Measurements from ENCODE around the gene MAPKAP1. TPM values are rescaled to one million over a fixed set of nuclear protein-coding genes. Genes with fewer than 3 reads are reported as not detected.

MAPKAP1 gene
- total RNA-seq, 1 experiment from 2014 or later: 55.5 TPM

DNA sequence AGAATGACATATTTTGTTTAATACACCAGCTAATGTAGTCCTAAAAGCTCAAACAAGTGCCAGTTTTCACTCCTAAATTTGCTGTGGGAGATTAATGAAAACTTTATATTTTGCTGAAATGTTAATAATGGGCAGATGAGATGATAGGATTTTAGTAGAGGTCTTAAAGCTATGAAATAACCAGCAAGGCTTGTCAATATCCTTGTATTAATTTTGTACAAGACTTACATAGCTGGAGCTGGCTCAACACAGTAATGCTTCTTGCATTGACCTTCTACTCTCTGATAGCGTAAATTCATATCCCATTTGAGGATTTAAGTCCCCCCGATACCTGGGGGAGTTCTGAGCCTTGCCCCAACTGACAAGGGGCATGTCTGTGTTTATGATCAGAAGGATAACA lies 219.2 kb downstream of the MAPKAP1 start:
- BruUV-seq (replicated peaks): no TSS peak
- Mint-ChIP-seq H3K27ac (ENCODE audit: unreplicated experiment) (no peak overlapping the region), H3K4me1 (ENCODE audit: low read depth, unreplicated experiment) (peaks cover 4% of the 10 kb centered on the region), H3K9me3 (ENCODE audit: low read depth, unreplicated experiment) (no peaks in the 10 kb centered on the region), H3K36me3 (ENCODE audit: insufficient read depth, unreplicated experiment) (peaks cover 15% of the 10 kb centered on the region), H3K4me3 (ENCODE audit: low read depth, unreplicated experiment) (no peak overlapping the region), H3K27me3 (ENCODE audit: unreplicated experiment) (no peaks in the 10 kb centered on the region)
- TF ChIP-seq, protein P1, sequence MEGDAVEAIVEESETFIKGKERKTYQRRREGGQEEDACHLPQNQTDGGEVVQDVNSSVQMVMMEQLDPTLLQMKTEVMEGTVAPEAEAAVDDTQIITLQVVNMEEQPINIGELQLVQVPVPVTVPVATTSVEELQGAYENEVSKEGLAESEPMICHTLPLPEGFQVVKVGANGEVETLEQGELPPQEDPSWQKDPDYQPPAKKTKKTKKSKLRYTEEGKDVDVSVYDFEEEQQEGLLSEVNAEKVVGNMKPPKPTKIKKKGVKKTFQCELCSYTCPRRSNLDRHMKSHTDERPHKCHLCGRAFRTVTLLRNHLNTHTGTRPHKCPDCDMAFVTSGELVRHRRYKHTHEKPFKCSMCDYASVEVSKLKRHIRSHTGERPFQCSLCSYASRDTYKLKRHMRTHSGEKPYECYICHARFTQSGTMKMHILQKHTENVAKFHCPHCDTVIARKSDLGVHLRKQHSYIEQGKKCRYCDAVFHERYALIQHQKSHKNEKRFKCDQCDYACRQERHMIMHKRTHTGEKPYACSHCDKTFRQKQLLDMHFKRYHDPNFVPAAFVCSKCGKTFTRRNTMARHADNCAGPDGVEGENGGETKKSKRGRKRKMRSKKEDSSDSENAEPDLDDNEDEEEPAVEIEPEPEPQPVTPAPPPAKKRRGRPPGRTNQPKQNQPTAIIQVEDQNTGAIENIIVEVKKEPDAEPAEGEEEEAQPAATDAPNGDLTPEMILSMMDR (IDR thresholded peaks at IDR 0.05; ENCODE audit: unreplicated experiment): no peak
- CTCF ChIA-PET: interaction anchor here (0.6 kb wide), 1 partner anchor 41 kb away, joined by 4 read pairs; no protein-coding TSS in a partner anchor
- DNase-seq: no peak
- intact Hi-C loops (cut with micrococcal nuclease; ENCODE audit: unreplicated experiment): no loop called here

DNA sequence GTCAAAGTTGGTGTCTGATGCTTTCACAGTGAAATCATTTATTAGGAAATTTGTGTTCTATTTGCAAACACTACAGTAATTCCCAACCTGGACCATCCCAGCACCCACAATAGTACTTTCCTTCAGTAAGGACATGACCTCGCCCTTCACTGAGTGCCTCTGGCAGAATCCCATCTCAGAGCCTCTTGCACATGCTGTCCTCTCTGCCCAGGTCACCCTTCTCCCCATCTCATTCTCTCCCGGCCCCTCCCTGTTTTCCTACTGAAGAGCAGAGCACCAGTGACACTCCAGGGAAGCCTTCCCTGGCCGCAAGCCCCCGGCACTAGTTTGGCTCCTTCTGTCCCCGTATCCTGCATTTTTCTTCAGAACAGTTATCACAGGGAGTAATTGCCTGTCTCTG lies 220.4 kb downstream of the MAPKAP1 start:
- Mint-ChIP-seq H3K4me3 (ENCODE audit: low read depth, unreplicated experiment) (no peak overlapping the region), H3K27me3 (ENCODE audit: unreplicated experiment) (no peaks in the 10 kb centered on the region), H3K9me3 (ENCODE audit: low read depth, unreplicated experiment) (no peaks in the 10 kb centered on the region), H3K27ac (ENCODE audit: unreplicated experiment) (no peak overlapping the region), H3K4me1 (ENCODE audit: low read depth, unreplicated experiment) (no peaks in the 10 kb centered on the region), H3K36me3 (ENCODE audit: insufficient read depth, unreplicated experiment) (peaks cover 15% of the 10 kb centered on the region)
- BruUV-seq (replicated peaks): no TSS peak
- CTCF ChIA-PET: no interaction called here
- TF ChIP-seq, protein P1 (IDR thresholded peaks at IDR 0.05; ENCODE audit: unreplicated experiment): no peak
- no peak for DNase-seq
- intact Hi-C loops (cut with micrococcal nuclease; ENCODE audit: unreplicated experiment): no loop called here

DNA sequence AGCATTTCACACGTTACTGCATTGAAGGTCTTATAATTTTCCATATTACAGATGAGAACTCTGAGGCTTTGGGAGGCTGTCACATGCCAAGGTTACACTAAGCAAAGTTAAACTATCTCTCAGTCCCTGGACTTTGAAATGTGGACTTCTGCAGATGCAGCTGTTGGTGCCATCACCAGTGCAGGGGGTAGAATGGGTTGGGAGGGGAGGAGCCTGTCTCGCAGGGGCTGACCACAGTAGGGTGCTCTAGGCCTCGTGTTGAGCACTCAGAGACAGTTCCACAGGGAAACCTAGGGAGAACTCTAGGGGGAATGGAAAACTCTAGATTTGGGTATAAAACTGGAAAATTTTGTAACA lies 220.9 kb downstream of the MAPKAP1 start:
- no peaks in the 10 kb centered on the region for H3K9me3 Mint-ChIP-seq (ENCODE audit: low read depth, unreplicated experiment)
- H3K27ac Mint-ChIP-seq (ENCODE audit: unreplicated experiment): no peak overlapping the region
- no peak for DNase-seq
- no peaks in the 10 kb centered on the region for H3K4me1 Mint-ChIP-seq (ENCODE audit: low read depth, unreplicated experiment)
- TF ChIP-seq, protein P1 (IDR thresholded peaks at IDR 0.05; ENCODE audit: unreplicated experiment): no peak
- H3K36me3 Mint-ChIP-seq (ENCODE audit: insufficient read depth, unreplicated experiment): peaks cover 15% of the 10 kb centered on the region
- H3K4me3 Mint-ChIP-seq (ENCODE audit: low read depth, unreplicated experiment): no peak overlapping the region
- H3K27me3 Mint-ChIP-seq (ENCODE audit: unreplicated experiment): no peaks in the 10 kb centered on the region
- BruUV-seq (replicated peaks): no TSS peak
- CTCF ChIA-PET: no interaction called here
- intact Hi-C loops (cut with micrococcal nuclease; ENCODE audit: unreplicated experiment): no loop called here

DNA sequence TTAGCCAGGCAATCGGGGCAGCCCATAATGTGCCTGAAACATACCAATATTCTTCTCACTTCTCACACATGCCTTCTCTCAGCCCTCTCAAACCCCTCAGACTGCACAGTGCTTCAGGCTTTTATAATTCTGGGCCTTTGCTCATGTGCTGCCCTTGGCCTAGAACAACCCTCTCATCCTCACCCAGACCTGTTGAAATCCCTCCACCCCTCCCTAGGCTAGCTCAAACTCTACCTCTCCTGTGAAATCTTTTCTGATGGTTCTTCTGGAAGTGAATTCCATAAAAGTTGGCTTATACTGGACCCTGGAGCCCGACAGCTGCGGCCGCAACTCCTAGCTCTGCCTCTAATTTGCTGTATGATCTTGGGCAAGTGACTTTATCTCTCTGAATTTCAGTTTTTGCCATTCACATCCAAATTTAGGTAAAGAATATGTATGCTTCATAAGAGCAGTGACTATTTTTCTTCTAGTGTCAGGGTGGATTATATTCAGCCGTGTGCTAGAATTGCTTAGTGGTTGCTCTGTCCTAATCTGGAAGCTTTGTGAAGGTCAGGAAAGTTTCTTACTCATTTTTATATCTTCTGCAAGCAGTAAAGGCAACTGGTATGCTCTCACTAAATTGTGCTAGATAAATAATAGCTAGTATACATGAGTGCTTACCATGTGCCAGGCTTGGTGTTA lies 221.4 kb downstream of the MAPKAP1 start:
- H3K27ac Mint-ChIP-seq (ENCODE audit: unreplicated experiment): no peak overlapping the region
- BruUV-seq (replicated peaks): no TSS peak
- H3K27me3 Mint-ChIP-seq (ENCODE audit: unreplicated experiment): no peaks in the 10 kb centered on the region
- TF ChIP-seq, protein P1 (IDR thresholded peaks at IDR 0.05; ENCODE audit: unreplicated experiment): no peak
- H3K4me3 Mint-ChIP-seq (ENCODE audit: low read depth, unreplicated experiment): no peak overlapping the region
- CTCF ChIA-PET: no interaction called here
- H3K4me1 Mint-ChIP-seq (ENCODE audit: low read depth, unreplicated experiment): no peaks in the 10 kb centered on the region
- no peak for DNase-seq
- peaks cover 15% of the 10 kb centered on the region for H3K36me3 Mint-ChIP-seq (ENCODE audit: insufficient read depth, unreplicated experiment)
- H3K9me3 Mint-ChIP-seq (ENCODE audit: low read depth, unreplicated experiment): no peaks in the 10 kb centered on the region
- intact Hi-C loops (cut with micrococcal nuclease; ENCODE audit: unreplicated experiment): no loop called here

Measured in Calu3 (cell line).